K562 (cell line): ENCODE results near the gene PPM1M. TPM values are rescaled to one million over a fixed set of nuclear protein-coding genes. Genes with fewer than 3 reads are reported as not detected.

ENCODE experiments used
- ELF1 ChIP-seq: fragments of 200-800 bp; sonication (Bioruptor generic); IDR thresholded peaks from 2 replicates; pipeline ENCODE4 v1.6.1; 2016; ENCODE audit warnings: missing genetic modification characterization, missing compliant biosample characterization
- ESRRB ChIP-seq: fragments of 250-450 bp; sonication (Bioruptor Pico); IDR thresholded peaks from 2 replicates; pipeline ENCODE4 v1.5.0; 2020; ENCODE audit warnings: mild to moderate bottlenecking, moderate library complexity, borderline replicate concordance
- HDGF ChIP-seq: fragments of 450-650 bp; IDR thresholded peaks from 2 replicates; pipeline ENCODE4 v1.6.1; 2016
- KDM4B ChIP-seq, 2 experiments: fragments of 450-650 bp in 1 of 2; sonication (generic) in 1 of 2; IDR thresholded peaks; 2 replicates each; pipeline ENCODE4 v1.6.1; 2016 to 2017; ENCODE audit warnings: borderline replicate concordance in 2 of 2, antibody characterized with exemption in 1 of 2, low read depth in 1 of 2, mild to moderate bottlenecking in 1 of 2
- MBD2 ChIP-seq: sonication (generic); IDR thresholded peaks from 2 replicates; pipeline ENCODE4 v1.6.1; 2016; ENCODE audit warnings: low read depth, borderline replicate concordance
- NBN ChIP-seq: fragments of 450-650 bp; IDR thresholded peaks from 2 replicates; pipeline ENCODE4 v1.6.1; 2016; ENCODE audit warnings: low read depth, mild to moderate bottlenecking
- NFE2 ChIP-seq: IDR thresholded peaks from 2 replicates; pipeline ENCODE4 v1.6.1; 2014; ENCODE audit warnings: antibody characterized with exemption, low read depth
- RFX1 ChIP-seq: fragments of 450-650 bp; IDR thresholded peaks from 2 replicates; pipeline ENCODE4 v1.6.1; 2016; ENCODE audit warnings: mild to moderate bottlenecking, moderate library complexity
- SLC30A9 ChIP-seq: fragments of 250-450 bp; sonication (Bioruptor Pico); IDR thresholded peaks from 2 replicates; pipeline ENCODE4 v1.8.0; 2022; ENCODE audit warnings: mild to moderate bottlenecking, moderate library complexity
- TBL1XR1 ChIP-seq, 2 experiments: IDR thresholded peaks; 2 replicates each; pipeline ENCODE4 v1.6.1; 2012; ENCODE audit warnings: improper control_type of control experiment in 2 of 2, low read length in 2 of 2, mild to moderate bottlenecking in 1 of 2
- TFAM ChIP-seq: fragments of 250-450 bp; sonication (Bioruptor Pico); conservative IDR thresholded peaks from 2 replicates; pipeline ENCODE4 v1.5.0; 2021; ENCODE audit warnings: mild to moderate bottlenecking, moderate library complexity
- ZNF253 ChIP-seq: fragments of 250-450 bp; sonication (Bioruptor Pico); conservative IDR thresholded peaks from 2 replicates; pipeline ENCODE4 v1.6.1; 2021; ENCODE audit warnings: mild to moderate bottlenecking
- ZNF436 ChIP-seq: fragments of 250-450, 450-650 bp; sonication (Bioruptor Pico); formaldehyde crosslinking; IDR thresholded peaks from 2 replicates; pipeline ENCODE4 v1.7.0; 2020; ENCODE audit warnings: mild to moderate bottlenecking
- ZNF764 ChIP-seq: fragments of 250-450 bp; sonication (Bioruptor Pico); IDR thresholded peaks from 2 replicates; pipeline ENCODE4 v1.4.0; 2020; ENCODE audit warnings: low read depth, mild to moderate bottlenecking, moderate library complexity
- ZSCAN32 ChIP-seq: fragments of 450-650 bp; formaldehyde crosslinking; IDR thresholded peaks from 2 replicates; pipeline ENCODE4 v1.4.0; 2020; ENCODE audit warnings: mild to moderate bottlenecking, moderate library complexity
- polyA plus RNA-seq, 8 experiments: library from polyadenylated mRNA; depleted of rRNA in 4 of 8; stranded (reverse) in 5 of 8; unstranded in 3 of 8; fragments of >200 nt; fragmentation: Nextera tagmentation in 2 of 8; fragmentation: Illumina TruSeq in 1 of 8; extraction: Ambion mirVana in 2 of 8; extraction: Trizol in 1 of 8; gene quantifications; 2 replicates each; pipeline versions ENCODE4 v1.2.1 to v1.2.3, GENCODE V29; 2011 to 2014; ENCODE audit warnings: inconsistent platforms in 1 of 8, missing spikeins in 1 of 8
- total RNA-seq, 7 experiments: library from RNA; depleted of rRNA in 6 of 7; stranded (reverse); fragments of >200 nt in 6 of 7; fragmentation: Illumina TruSeq in 2 of 7; extraction: Trizol in 2 of 7; gene quantifications; 2 replicates each; pipeline versions ENCODE4 v1.2.1 to v1.2.3, GENCODE V29; 2011 to 2021; ENCODE audit warnings: low replicate concordance in 1 of 7
- TF ChIP-seq, protein P1 (sequence below): sonication (generic); formaldehyde crosslinking; IDR thresholded peaks from 2 replicates; pipeline ENCODE4 v1.8.0; 2023; ENCODE audit warnings: mild to moderate bottlenecking, missing genetic modification reagents
- TF ChIP-seq, protein P2 (sequence below): fragments of 450-650 bp; IDR thresholded peaks from 2 replicates; pipeline ENCODE4 v1.6.1; 2017; ENCODE audit warnings: antibody characterized with exemption
- TF ChIP-seq, protein P3 (sequence below), 2 experiments: fragments of 200-800 bp in 1 of 2; sonication (Bioruptor generic) in 1 of 2; sonication (generic) in 1 of 2; formaldehyde crosslinking in 1 of 2; IDR thresholded peaks in 1 of 2; conservative IDR thresholded peaks in 1 of 2; 2 replicates each; pipeline versions ENCODE4 v1.5.0 to v1.6.1; 2016 to 2020; ENCODE audit warnings: missing compliant biosample characterization in 1 of 2, missing genetic modification characterization in 1 of 2, missing genetic modification reagents in 1 of 2

Gene PPM1M
- total and polyA plus RNA-seq, 9 of the 15 experiments (the other 6 are each of a cell fraction or from before 2014, with no cell fraction given), result 1.4 to 9.2 (median 4.4) TPM

- TF ChIP-seq MBD2 (0 out of 2 replicates have a peak, but pooled peaks have one; percentile 45), TFAM (CRISPR knock-in tag) (no peak), ELF1 (tag) (peak; percentile 30; the same call in 1 of the 2 replicates), ZSCAN32 (CRISPR knock-in tag) (no peak), ZNF253 (CRISPR knock-in tag) (no peak), ZNF436 (CRISPR knock-in tag) (no peak), HDGF (no peak), NBN (0 out of 2 replicates have a peak, but pooled peaks have one; percentile 54), RFX1 (no peak), TBL1XR1 (IDR thresholded peaks at IDR 0.05; ENCODE audit: low read length in 2 of 2) (no peak), ZNF764 (CRISPR knock-in tag) (peak; percentile 78), SLC30A9 (no peak), KDM4B (IDR thresholded peaks at IDR 0.05; ENCODE audit: borderline replicate concordance in 2 of 2, low read depth in 1 of 2) (no peak), NFE2 (no peak), ESRRB (no peak)
- TF ChIP-seq, protein P1, sequence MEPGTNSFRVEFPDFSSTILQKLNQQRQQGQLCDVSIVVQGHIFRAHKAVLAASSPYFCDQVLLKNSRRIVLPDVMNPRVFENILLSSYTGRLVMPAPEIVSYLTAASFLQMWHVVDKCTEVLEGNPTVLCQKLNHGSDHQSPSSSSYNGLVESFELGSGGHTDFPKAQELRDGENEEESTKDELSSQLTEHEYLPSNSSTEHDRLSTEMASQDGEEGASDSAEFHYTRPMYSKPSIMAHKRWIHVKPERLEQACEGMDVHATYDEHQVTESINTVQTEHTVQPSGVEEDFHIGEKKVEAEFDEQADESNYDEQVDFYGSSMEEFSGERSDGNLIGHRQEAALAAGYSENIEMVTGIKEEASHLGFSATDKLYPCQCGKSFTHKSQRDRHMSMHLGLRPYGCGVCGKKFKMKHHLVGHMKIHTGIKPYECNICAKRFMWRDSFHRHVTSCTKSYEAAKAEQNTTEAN (CRISPR knock-in tag), result no peak
- TF ChIP-seq, protein P2, sequence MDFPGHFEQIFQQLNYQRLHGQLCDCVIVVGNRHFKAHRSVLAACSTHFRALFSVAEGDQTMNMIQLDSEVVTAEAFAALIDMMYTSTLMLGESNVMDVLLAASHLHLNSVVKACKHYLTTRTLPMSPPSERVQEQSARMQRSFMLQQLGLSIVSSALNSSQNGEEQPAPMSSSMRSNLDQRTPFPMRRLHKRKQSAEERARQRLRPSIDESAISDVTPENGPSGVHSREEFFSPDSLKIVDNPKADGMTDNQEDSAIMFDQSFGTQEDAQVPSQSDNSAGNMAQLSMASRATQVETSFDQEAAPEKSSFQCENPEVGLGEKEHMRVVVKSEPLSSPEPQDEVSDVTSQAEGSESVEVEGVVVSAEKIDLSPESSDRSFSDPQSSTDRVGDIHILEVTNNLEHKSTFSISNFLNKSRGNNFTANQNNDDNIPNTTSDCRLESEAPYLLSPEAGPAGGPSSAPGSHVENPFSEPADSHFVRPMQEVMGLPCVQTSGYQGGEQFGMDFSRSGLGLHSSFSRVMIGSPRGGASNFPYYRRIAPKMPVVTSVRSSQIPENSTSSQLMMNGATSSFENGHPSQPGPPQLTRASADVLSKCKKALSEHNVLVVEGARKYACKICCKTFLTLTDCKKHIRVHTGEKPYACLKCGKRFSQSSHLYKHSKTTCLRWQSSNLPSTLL, result peak; percentile 84
- TF ChIP-seq, protein P3, sequence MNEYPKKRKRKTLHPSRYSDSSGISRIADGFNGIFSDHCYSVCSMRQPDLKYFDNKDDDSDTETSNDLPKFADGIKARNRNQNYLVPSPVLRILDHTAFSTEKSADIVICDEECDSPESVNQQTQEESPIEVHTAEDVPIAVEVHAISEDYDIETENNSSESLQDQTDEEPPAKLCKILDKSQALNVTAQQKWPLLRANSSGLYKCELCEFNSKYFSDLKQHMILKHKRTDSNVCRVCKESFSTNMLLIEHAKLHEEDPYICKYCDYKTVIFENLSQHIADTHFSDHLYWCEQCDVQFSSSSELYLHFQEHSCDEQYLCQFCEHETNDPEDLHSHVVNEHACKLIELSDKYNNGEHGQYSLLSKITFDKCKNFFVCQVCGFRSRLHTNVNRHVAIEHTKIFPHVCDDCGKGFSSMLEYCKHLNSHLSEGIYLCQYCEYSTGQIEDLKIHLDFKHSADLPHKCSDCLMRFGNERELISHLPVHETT (CRISPR knock-in tag; conservative IDR thresholded peaks at IDR 0.05 in 1 of 2, IDR thresholded peaks at IDR 0.05 in 1 of 2), result peak in 1 of 2 experiments; percentile 70; a peak in 1 of 4 replicates
These were observed 33.0 kb downstream of the PPM1M start, which contains the start of gene WDR82 (continued) for GRCh38 chr3:52278510-52279069.
